Natural killer cell (primary cell): ENCODE measurements around the gene VANGL2. TPM values are rescaled to one million over a fixed set of nuclear protein-coding genes. Genes with fewer than 3 reads are reported as not detected.

Experiments used
- ATAC-seq, 3 donors: fragments of 150-1000 bp in 2 of 3; fragments of 200-7000 bp in 1 of 3; cut with Tn5 transposase; 1 replicate in 1 of 3; 2 replicates in 2 of 3; pipeline ENCODE4 v1.10.0; 2021; ENCODE audit warnings: mild to moderate bottlenecking in 2 of 3, moderate library complexity in 2 of 3
- DNase-seq, 2 donors: peaks; one replicate each; pipeline versions ENCODE4 v3.0.0 to v3.0.0-alpha.2; 2013 to 2021; ENCODE audit warnings: mixed read lengths in 1 of 2
- H3K27ac ChIP-seq: one replicate; pipeline ENCODE4 v1.5.1; 2013; ENCODE audit warnings: mild to moderate bottlenecking, low read length
- H3K27me3 ChIP-seq: one replicate; pipeline ENCODE4 v1.6.1; 2013; ENCODE audit warnings: low read length; ENCODE audit not compliant: control insufficient read depth, insufficient read depth
- H3K36me3 ChIP-seq: one replicate; pipeline ENCODE4 v1.6.1; 2013; ENCODE audit warnings: low read length; ENCODE audit not compliant: control insufficient read depth, insufficient read depth
- H3K4me1 ChIP-seq: one replicate; pipeline ENCODE4 v1.6.1; 2013; ENCODE audit warnings: low read length; ENCODE audit not compliant: control insufficient read depth, insufficient read depth
- H3K4me3 ChIP-seq: one replicate; pipeline ENCODE4 v1.5.1; 2013; ENCODE audit warnings: low read length
- H3K9me3 ChIP-seq: one replicate; pipeline ENCODE4 v1.6.1; 2013; ENCODE audit warnings: low read length; ENCODE audit not compliant: control insufficient read depth, insufficient read depth
- H3K27ac Mint-ChIP-seq, 2 donors: one replicate each; pipeline ENCODE4 v1.8.0; 2022; ENCODE audit warnings: mild to moderate bottlenecking in 2 of 2, mixed read lengths in 2 of 2, moderate library complexity in 1 of 2
- H3K27me3 Mint-ChIP-seq, 2 donors: one replicate each; pipeline ENCODE4 v1.8.0; 2022; ENCODE audit warnings: low read depth in 2 of 2, mixed read lengths in 2 of 2
- H3K36me3 Mint-ChIP-seq: one replicate; pipeline ENCODE4 v1.8.0; 2022; ENCODE audit warnings: mixed read lengths
- H3K4me1 Mint-ChIP-seq, 2 donors: one replicate each; pipeline ENCODE4 v1.8.0; 2022; ENCODE audit warnings: mixed read lengths in 2 of 2
- H3K4me3 Mint-ChIP-seq: one replicate; pipeline ENCODE4 v1.8.0; 2022; ENCODE audit warnings: mild to moderate bottlenecking, moderate library complexity, mixed read lengths
- H3K9me3 Mint-ChIP-seq, 2 donors: one replicate each; pipeline ENCODE4 v1.8.0; 2022; ENCODE audit warnings: mixed read lengths in 2 of 2
- CTCF ChIP-seq: fragments of 200-600 bp; IDR thresholded peaks from one replicate; pipeline ENCODE4 v1.8.0; 2022; ENCODE audit warnings: antibody characterized with exemption
- WGBS: methylation state at CpG from one replicate; pipeline ENCODE4 v1.1.7; 2013; ENCODE audit warnings: missing lambda C conversion rate; ENCODE audit not compliant: insufficient coverage; 5-methylcytosine and 5-hydroxymethylcytosine counted together
- intact Hi-C: fragments of 100-400 bp; cut with micrococcal nuclease; formaldehyde crosslinking; loops from one replicate; pipeline ENCODE4 v1.14.2; 2022
- total RNA-seq, 4 donors: library from RNA; stranded (reverse); fragments of 120-200 nt in 1 of 4; gene quantifications; one replicate each; pipeline versions ENCODE4 v1.2.3 to v1.2.4, GENCODE V29; 2013 to 2022

The VANGL2 gene
- under 1 TPM in 1 of 3 donors, not detected in 2; 0.08 TPM for total RNA-seq
- 0.05 TPM for total RNA-seq (2013)

GRCh38 chr1:160400223-160400645, at the start of gene VANGL2:
VANGL2 (plus strand) TSS chr1:160400564; CDS start chr1:160415838, 15,274 bp downstream.
- Mint-ChIP-seq H3K4me3 (peak within 1 kb of the TSS; percentile 77), H3K9me3 (no peaks in the 10 kb centered on the region), H3K4me1 (peaks cover 0 to 24% of the 10 kb centered on the region in 2 donors), H3K27me3 (peaks cover 25 to 30% of the 10 kb centered on the region in 2 donors), H3K27ac (no peak within 1 kb of the TSS), H3K36me3 (no peaks in the 10 kb centered on the region)
- DNase-seq: peak; percentile 54 to 61
- intact Hi-C loops: no loop called here
- peak within 1 kb of the TSS; percentile 23 for H3K4me3 ChIP-seq
- H3K9me3 ChIP-seq: no peaks in the 10 kb centered on the region
- peak; percentile 53 to 87 (median 79) for ATAC-seq
- no peak within 1 kb of the TSS for H3K27ac ChIP-seq
- TF ChIP-seq CTCF: no peak
- peaks cover 19% of the 10 kb centered on the region for H3K27me3 ChIP-seq
- peaks cover 15% of the 10 kb centered on the region for H3K4me1 ChIP-seq
- H3K36me3 ChIP-seq: no peaks in the 10 kb centered on the region
- WGBS: 1% methylated on average over 18 of the region's 34 CpGs

GRCh38 chr1:160351629-160352028, 48.7 kb upstream of the VANGL2 start:
- Histone ChIP-seq H3K27ac (no peak overlapping the region), H3K4me1 (peaks cover 3% of the 10 kb centered on the region), H3K36me3 (peaks cover 88% of the 10 kb centered on the region), H3K9me3 (no peaks in the 10 kb centered on the region), H3K27me3 (no peaks in the 10 kb centered on the region), H3K4me3 (no peak overlapping the region)
- Mint-ChIP-seq H3K9me3 (no peaks in the 10 kb centered on the region), H3K4me1 (peaks cover 0 to 4% of the 10 kb centered on the region in 2 donors), H3K27me3 (no peaks in the 10 kb centered on the region), H3K4me3 (no peak overlapping the region), H3K27ac (no peak overlapping the region), H3K36me3 (peaks cover 42% of the 10 kb centered on the region)
- ATAC-seq: no peak
- no peak for TF ChIP-seq CTCF
- intact Hi-C loops: no loop called here
- DNase-seq: no peak
- WGBS: 91% methylated on average over 4 of the region's 4 CpGs

- peaks cover 51% of the 10 kb centered on the region for H3K36me3 Mint-ChIP-seq
Observed at GRCh38 chr1:160352555-160352954, 47.8 kb upstream of the VANGL2 start.

More at GRCh38 chr1:160352555-160352954, 47.8 kb upstream of the VANGL2 start:
- WGBS: 96% methylated on average over 8 of the region's 8 CpGs
- Histone ChIP-seq H3K27ac (no peak overlapping the region), H3K27me3 (no peaks in the 10 kb centered on the region), H3K4me1 (no peaks in the 10 kb centered on the region), H3K36me3 (peaks cover 95% of the 10 kb centered on the region), H3K4me3 (no peak overlapping the region), H3K9me3 (no peaks in the 10 kb centered on the region)
- H3K27me3 Mint-ChIP-seq: no peaks in the 10 kb centered on the region
- intact Hi-C loops: no loop called here
- no peak for ATAC-seq
- no peak overlapping the region for H3K4me3 Mint-ChIP-seq
- TF ChIP-seq CTCF: no peak
- no peak for DNase-seq
- H3K4me1 Mint-ChIP-seq: peaks cover 0 to 4% of the 10 kb centered on the region in 2 donors
- H3K27ac Mint-ChIP-seq: no peak overlapping the region
- no peaks in the 10 kb centered on the region for H3K9me3 Mint-ChIP-seq
